HL-60 (cell line): ENCODE measurements around the gene RGS4.

Experiments
- DNase-seq, 2 experiments: peaks; one replicate each; pipeline ENCODE4 v3.0.0-alpha.2; 2010 to 2020; ENCODE audit warnings: low read depth in 1 of 2, low spot score in 1 of 2
- H3K27ac ChIP-seq: fragments of 250-450 bp; sonication (Bioruptor Pico); replicated peaks from 2 replicates; pipeline ENCODE4 v1.5.1; 2020; ENCODE audit warnings: mild to moderate bottlenecking, moderate library complexity
- H3K27me3 ChIP-seq: fragments of 250-450 bp; sonication (Bioruptor Pico); 2 replicates; pipeline ENCODE4 v1.5.1; 2021; ENCODE audit warnings: mild to moderate bottlenecking, moderate library complexity; ENCODE audit not compliant: insufficient read depth, poor library complexity, severe bottlenecking
- H3K4me3 ChIP-seq: replicated peaks from 2 replicates; pipeline ENCODE4 v1.5.1; 2011; ENCODE audit warnings: mild to moderate bottlenecking, control low read depth, low read length; ENCODE audit not compliant: insufficient read depth
- GABPA ChIP-seq: IDR thresholded peaks from 2 replicates; pipeline ENCODE4 v1.6.1; 2012; ENCODE audit warnings: low read depth
- POLR2AphosphoS5 ChIP-seq: IDR thresholded peaks from 2 replicates; pipeline ENCODE4 v1.6.1; 2012; ENCODE audit warnings: low read depth
- SPI1 ChIP-seq: IDR thresholded peaks from 2 replicates; pipeline ENCODE4 v1.6.1; 2012; ENCODE audit warnings: low read depth, mild to moderate bottlenecking, borderline replicate concordance
- TF ChIP-seq, protein P1 (sequence below): IDR thresholded peaks from one replicate; pipeline ENCODE4 v1.5.1; 2011; ENCODE audit warnings: low read length, control low read depth, inconsistent platforms; ENCODE audit not compliant: insufficient read depth
- TF ChIP-seq, protein P2 (sequence below): IDR thresholded peaks from 2 replicates; pipeline ENCODE4 v1.6.1; 2012; ENCODE audit warnings: low read depth; ENCODE audit not compliant: insufficient replicate concordance

The RGS4 gene

DNA sequence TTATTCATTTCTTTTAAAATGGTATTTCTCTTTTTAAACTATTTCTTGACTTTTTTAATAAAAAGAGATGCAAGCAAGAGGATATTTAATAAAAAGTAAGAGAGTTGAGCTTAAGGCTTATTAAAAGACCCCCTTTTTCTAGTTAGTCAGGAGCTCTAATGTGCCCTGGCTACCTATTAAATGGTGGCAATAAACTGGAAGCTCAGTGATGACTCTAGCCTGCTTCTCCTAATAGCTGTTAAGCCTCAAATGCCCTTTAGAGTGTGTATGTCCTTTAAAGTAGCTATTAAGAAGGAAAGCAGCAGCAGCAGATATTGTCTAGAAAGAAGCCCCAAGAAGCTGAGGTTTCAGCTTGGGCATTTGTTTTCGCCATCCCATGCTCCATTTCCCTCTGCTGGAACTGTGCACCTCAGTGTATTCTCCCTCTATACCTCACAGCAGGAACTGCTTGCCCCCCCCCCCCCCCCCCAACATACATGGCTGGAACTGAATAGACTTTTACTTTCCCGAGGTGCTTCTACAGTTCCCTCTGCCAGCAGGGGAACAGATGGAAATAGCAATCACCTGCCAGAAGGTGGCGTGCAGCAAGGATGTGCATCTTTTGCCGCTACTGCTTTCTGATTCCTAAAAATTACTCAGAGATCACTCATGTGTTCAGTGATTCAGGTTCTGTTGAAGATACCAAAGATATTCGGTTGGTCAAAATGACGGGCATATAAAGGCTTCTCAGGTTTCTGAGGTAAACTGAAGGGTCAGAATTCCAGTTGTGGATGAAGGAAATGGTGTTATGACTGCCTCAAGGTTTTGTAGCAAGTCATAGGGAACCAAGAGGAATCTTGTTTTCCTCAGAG, 2.5 kb downstream of the RGS4 start:
- no peak overlapping the region for H3K4me3 ChIP-seq
- H3K27me3 ChIP-seq: peaks cover 22% of the 10 kb centered on the region
- no peak overlapping the region for H3K27ac ChIP-seq
- peak; percentile 13 to 56 for DNase-seq
- TF ChIP-seq SPI1: no peak
- TF ChIP-seq, protein P1, sequence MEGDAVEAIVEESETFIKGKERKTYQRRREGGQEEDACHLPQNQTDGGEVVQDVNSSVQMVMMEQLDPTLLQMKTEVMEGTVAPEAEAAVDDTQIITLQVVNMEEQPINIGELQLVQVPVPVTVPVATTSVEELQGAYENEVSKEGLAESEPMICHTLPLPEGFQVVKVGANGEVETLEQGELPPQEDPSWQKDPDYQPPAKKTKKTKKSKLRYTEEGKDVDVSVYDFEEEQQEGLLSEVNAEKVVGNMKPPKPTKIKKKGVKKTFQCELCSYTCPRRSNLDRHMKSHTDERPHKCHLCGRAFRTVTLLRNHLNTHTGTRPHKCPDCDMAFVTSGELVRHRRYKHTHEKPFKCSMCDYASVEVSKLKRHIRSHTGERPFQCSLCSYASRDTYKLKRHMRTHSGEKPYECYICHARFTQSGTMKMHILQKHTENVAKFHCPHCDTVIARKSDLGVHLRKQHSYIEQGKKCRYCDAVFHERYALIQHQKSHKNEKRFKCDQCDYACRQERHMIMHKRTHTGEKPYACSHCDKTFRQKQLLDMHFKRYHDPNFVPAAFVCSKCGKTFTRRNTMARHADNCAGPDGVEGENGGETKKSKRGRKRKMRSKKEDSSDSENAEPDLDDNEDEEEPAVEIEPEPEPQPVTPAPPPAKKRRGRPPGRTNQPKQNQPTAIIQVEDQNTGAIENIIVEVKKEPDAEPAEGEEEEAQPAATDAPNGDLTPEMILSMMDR: peak; percentile 67

DNA sequence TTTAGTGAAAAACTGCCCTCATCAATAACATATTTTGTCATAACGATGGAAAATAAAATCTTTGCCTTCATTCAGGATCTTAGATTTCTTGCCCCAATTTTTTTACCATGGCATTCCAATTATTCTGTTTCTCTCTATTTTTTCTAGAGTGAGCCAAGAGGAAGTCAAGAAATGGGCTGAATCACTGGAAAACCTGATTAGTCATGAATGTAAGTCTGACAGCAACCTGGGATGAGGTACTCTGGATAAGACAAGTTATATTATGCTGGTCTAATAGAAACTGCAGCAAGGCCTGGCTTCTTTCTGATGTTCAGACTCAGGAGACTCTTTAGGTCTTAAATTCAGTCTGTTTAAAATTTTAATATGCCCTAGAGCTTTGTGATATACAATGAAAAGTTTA, 3.5 kb downstream of the RGS4 start:
- H3K27ac ChIP-seq: no peak overlapping the region
- TF ChIP-seq GABPA (no peak), SPI1 (no peak), POLR2AphosphoS5 (no peak)
- TF ChIP-seq, protein P2, sequence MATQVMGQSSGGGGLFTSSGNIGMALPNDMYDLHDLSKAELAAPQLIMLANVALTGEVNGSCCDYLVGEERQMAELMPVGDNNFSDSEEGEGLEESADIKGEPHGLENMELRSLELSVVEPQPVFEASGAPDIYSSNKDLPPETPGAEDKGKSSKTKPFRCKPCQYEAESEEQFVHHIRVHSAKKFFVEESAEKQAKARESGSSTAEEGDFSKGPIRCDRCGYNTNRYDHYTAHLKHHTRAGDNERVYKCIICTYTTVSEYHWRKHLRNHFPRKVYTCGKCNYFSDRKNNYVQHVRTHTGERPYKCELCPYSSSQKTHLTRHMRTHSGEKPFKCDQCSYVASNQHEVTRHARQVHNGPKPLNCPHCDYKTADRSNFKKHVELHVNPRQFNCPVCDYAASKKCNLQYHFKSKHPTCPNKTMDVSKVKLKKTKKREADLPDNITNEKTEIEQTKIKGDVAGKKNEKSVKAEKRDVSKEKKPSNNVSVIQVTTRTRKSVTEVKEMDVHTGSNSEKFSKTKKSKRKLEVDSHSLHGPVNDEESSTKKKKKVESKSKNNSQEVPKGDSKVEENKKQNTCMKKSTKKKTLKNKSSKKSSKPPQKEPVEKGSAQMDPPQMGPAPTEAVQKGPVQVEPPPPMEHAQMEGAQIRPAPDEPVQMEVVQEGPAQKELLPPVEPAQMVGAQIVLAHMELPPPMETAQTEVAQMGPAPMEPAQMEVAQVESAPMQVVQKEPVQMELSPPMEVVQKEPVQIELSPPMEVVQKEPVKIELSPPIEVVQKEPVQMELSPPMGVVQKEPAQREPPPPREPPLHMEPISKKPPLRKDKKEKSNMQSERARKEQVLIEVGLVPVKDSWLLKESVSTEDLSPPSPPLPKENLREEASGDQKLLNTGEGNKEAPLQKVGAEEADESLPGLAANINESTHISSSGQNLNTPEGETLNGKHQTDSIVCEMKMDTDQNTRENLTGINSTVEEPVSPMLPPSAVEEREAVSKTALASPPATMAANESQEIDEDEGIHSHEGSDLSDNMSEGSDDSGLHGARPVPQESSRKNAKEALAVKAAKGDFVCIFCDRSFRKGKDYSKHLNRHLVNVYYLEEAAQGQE: no peak
- TF ChIP-seq, protein P1: no peak
- no peak for DNase-seq
- H3K4me3 ChIP-seq: no peak overlapping the region
- peaks cover 19% of the 10 kb centered on the region for H3K27me3 ChIP-seq

DNA sequence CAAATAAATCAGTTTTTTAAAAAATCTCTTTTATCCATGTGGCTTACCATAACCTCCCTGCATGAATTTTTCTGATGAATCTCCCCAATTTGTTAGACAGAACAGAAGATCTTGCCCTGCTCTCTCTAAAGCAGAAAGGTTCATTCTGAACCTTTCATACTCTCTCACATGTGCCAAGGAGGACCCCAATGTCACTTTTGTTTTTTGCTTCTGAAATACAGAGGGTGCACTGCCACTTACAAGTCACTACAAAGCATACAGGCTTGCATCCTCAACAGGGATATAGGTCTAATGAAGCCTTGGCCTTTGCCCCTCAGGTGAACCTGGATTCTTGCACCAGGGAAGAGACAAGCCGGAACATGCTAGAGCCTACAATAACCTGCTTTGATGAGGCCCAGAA, 4.8 kb downstream of the RGS4 start:
- Histone ChIP-seq H3K4me3 (no peak overlapping the region), H3K27me3 (peaks cover 11% of the 10 kb centered on the region), H3K27ac (no peak overlapping the region)
- TF ChIP-seq GABPA: no peak
- TF ChIP-seq, protein P1: no peak
- TF ChIP-seq POLR2AphosphoS5: no peak
- no peak for DNase-seq

DNA sequence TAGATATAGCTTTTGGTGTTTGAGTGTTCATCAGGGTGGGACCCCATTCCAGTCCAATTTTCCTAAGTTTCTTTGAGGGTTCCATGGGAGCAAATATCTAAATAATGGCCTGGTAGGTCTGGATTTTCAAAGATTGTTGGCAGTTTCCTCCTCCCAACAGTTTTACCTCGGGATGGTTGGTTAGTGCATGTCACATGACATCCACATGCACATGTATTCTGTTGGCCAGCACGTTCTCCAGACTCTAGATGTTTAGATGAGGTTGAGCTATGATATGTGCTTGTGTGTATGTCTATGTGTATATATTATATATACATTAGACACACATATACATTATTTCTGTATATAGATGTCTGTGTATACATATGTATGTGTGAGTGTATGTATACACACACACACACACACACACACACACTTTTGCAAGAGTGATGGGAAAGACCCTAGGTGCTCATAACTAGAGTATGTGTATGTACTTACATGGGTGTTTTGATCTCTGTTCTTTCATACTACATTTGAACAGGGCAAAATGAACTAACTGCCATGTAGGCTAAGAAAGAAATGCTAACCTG, 5.6 kb downstream of the RGS4 start:
- Histone ChIP-seq H3K4me3 (no peak overlapping the region), H3K27ac (no peak overlapping the region), H3K27me3 (peaks cover 6% of the 10 kb centered on the region)
- no peak for DNase-seq
- TF ChIP-seq SPI1: no peak
- TF ChIP-seq POLR2AphosphoS5: no peak
- no peak for TF ChIP-seq GABPA

DNA sequence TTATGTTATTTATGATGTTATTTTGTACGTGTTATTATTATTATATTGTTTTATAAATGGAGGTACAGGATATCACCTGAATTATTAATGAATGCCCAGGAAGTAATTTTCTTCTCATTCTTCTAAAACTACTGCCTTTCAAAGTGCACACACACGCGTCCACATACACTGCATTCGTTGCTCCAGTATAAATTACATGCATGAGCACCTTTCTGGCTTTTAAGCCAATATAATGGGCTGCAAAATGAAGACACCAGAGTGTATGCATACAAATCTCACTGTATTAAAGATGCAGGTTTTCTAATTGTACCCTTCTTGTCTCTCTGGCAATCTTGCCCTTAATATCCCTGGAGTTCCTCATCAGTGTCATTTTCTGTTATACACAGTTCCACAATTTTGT, 6.9 kb downstream of the RGS4 start:
- TF ChIP-seq, protein P2: no peak
- TF ChIP-seq, protein P1: no peak
- TF ChIP-seq GABPA (no peak), POLR2AphosphoS5 (no peak), SPI1 (no peak)
- H3K4me3 ChIP-seq: no peak overlapping the region
- no peak overlapping the region for H3K27ac ChIP-seq
- H3K27me3 ChIP-seq: peaks cover under 1% of the 10 kb centered on the region
- no peak for DNase-seq
